ENCODE results near the gene CNTN4.

GRCh38 chr3:2303566-2303965 is 204.9 kb downstream of the CNTN4 start:
- TF ChIP-seq CTCF (optimal IDR thresholded peaks at IDR 0.05 in 1 of 3, IDR thresholded peaks at IDR 0.05 in 1 of 3, conservative IDR thresholded peaks at IDR 0.05 in 1 of 3; ENCODE audit: extremely low read depth in 1 of 3, insufficient read depth in 2 of 3, low read length in 3 of 3) = no peak
- no peak for TF ChIP-seq EZH2 (IDR thresholded peaks at IDR 0.05; ENCODE audit: low read length)

Data from keratinocyte (primary cell).